Measurements from ENCODE around the gene CEP131.

CEP131 gene

GRCh38 chr17:81256616-81257015 is 33.9 kb upstream of the CEP131 start:
- Histone ChIP-seq H3K36me3 (ENCODE audit: control insufficient read depth in 2 of 2, insufficient read depth in 1 of 2, low read length in 2 of 2) (peaks cover 0 to 63% of the 10 kb centered on the region in 2 experiments; a peak in 2 of 3 replicates), H3K27ac (ENCODE audit: extremely low read depth, low read depth, low read length) (no peak overlapping the region), H3K4me1 (ENCODE audit: control insufficient read depth, insufficient read depth, low read length) (peaks cover 4% of the 10 kb centered on the region; the same call in 1 of the 2 replicates), H3K9me3 (ENCODE audit: control insufficient read depth, insufficient read depth, low read depth, low read length) (no peaks in the 10 kb centered on the region), H3K4me3 (ENCODE audit: low read depth, low read length) (no peak overlapping the region)
- CTCF ChIA-PET, result interaction anchor here (0.6 to 1.9 kb wide), 5 partner anchors 11 to 345 kb away, joined by 3 to 7 read pairs (median 4); no protein-coding TSS in a partner anchor
- POLR2A ChIA-PET, result no interaction called here
- TF ChIP-seq ZNF223 (tag by site-specific recombination; IDR thresholded peaks at IDR 0.05) (no peak), ZBTB17 (tag by site-specific recombination; IDR thresholded peaks at IDR 0.05) (no peak)
- TF ChIP-seq, protein P1, sequence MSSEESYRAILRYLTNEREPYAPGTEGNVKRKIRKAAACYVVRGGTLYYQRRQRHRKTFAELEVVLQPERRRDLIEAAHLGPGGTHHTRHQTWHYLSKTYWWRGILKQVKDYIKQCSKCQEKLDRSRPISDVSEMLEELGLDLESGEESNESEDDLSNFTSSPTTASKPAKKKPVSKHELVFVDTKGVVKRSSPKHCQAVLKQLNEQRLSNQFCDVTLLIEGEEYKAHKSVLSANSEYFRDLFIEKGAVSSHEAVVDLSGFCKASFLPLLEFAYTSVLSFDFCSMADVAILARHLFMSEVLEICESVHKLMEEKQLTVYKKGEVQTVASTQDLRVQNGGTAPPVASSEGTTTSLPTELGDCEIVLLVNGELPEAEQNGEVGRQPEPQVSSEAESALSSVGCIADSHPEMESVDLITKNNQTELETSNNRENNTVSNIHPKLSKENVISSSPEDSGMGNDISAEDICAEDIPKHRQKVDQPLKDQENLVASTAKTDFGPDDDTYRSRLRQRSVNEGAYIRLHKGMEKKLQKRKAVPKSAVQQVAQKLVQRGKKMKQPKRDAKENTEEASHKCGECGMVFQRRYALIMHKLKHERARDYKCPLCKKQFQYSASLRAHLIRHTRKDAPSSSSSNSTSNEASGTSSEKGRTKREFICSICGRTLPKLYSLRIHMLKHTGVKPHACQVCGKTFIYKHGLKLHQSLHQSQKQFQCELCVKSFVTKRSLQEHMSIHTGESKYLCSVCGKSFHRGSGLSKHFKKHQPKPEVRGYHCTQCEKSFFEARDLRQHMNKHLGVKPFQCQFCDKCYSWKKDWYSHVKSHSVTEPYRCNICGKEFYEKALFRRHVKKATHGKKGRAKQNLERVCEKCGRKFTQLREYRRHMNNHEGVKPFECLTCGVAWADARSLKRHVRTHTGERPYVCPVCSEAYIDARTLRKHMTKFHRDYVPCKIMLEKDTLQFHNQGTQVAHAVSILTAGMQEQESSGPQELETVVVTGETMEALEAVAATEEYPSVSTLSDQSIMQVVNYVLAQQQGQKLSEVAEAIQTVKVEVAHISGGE (tag by site-specific recombination; conservative IDR thresholded peaks at IDR 0.05; ENCODE audit: low read depth), result no peak
- TF ChIP-seq, protein P2, sequence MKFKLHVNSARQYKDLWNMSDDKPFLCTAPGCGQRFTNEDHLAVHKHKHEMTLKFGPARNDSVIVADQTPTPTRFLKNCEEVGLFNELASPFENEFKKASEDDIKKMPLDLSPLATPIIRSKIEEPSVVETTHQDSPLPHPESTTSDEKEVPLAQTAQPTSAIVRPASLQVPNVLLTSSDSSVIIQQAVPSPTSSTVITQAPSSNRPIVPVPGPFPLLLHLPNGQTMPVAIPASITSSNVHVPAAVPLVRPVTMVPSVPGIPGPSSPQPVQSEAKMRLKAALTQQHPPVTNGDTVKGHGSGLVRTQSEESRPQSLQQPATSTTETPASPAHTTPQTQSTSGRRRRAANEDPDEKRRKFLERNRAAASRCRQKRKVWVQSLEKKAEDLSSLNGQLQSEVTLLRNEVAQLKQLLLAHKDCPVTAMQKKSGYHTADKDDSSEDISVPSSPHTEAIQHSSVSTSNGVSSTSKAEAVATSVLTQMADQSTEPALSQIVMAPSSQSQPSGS (tag by site-specific recombination; IDR thresholded peaks at IDR 0.05; ENCODE audit: low read depth), result 0 out of 2 replicates have a peak, but pooled peaks have one; percentile 21

DNA sequence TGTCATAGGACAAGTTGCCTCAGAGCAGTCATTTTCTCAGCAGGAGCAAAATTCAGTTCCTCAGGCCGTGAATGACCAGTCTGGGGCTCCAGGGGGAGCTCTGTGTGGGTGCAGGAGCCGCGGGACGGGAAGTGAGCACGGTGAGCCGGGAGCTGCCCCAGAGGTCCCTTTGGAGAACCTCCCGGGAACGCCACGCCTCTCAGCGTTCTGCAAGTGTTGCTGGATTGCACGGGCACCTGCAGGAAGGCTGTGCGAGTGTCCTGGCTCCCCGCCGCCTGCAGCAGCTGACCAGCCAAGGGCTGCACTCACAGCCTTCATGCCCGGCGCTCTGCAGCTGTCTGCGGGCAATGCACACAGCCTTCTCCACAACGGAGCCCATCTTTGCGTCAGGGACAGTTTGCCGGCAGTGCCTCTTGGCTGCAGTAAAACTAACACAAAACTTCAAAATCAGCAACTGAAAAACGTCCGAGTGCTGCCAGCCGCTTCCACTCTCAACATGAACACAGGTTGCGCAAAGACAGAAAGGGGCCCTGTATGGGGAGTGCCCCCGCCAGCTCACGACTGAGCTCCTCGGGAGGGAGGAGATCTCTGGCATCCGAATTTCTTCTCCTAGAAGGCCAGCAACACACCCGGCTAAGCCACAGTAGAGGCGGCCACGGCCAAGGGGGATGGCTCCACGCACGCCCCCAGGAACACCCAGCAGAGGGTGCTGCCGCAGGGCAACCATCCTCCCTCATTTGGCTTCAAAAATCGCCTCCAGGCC is 32.4 kb upstream of the CEP131 start:
- Histone ChIP-seq H3K4me3 (ENCODE audit: low read depth, low read length) (no peak overlapping the region), H3K27ac (ENCODE audit: extremely low read depth, low read depth, low read length) (no peak overlapping the region), H3K36me3 (ENCODE audit: control insufficient read depth in 2 of 2, insufficient read depth in 1 of 2, low read length in 2 of 2) (peaks cover 0 to 63% of the 10 kb centered on the region in 2 experiments; a peak in 2 of 3 replicates), H3K4me1 (ENCODE audit: control insufficient read depth, insufficient read depth, low read length) (peaks cover 4% of the 10 kb centered on the region; the same call in 1 of the 2 replicates), H3K9me3 (ENCODE audit: control insufficient read depth, insufficient read depth, low read depth, low read length) (no peaks in the 10 kb centered on the region)
- ChIA-PET CTCF (interaction anchor here (0.6 to 3.4 kb wide), 19 partner anchors 16 to 345 kb away, joined by 3 to 28 read pairs (median 4); partner anchors contain the start of genes NDUFAF8, SLC38A10 and TEPSIN), POLR2A (interaction anchor here (0.6 to 2.1 kb wide), 3 partner anchors 140 to 839 kb away, joined by 6 to 7 read pairs (median 6); partner anchors contain the start of gene BAHCC1)
- no peak for TF ChIP-seq MEIS1 (CRISPR knock-in tag; IDR thresholded peaks at IDR 0.05; ENCODE audit: borderline replicate concordance)
- TF ChIP-seq, protein P1 (tag by site-specific recombination; conservative IDR thresholded peaks at IDR 0.05; ENCODE audit: low read depth), result peak; percentile 52
- TF ChIP-seq ZNF341 (tag by site-specific recombination; IDR thresholded peaks at IDR 0.05; ENCODE audit: low read depth), result 0 out of 2 replicates have a peak, but pooled peaks have one; percentile 13
- no peak for TF ChIP-seq BCL6B (tag by site-specific recombination; IDR thresholded peaks at IDR 0.05)
- no peak for TF ChIP-seq ZNF626 (tag by site-specific recombination; IDR thresholded peaks at IDR 0.05)
- TF ChIP-seq ZNF501 (tag by site-specific recombination; IDR thresholded peaks at IDR 0.05), result 0 out of 2 replicates have a peak, but pooled peaks have one; percentile 23
- TF ChIP-seq ZNF155 (tag by site-specific recombination; IDR thresholded peaks at IDR 0.05), result no peak
- TF ChIP-seq ZNF600 (tag by site-specific recombination; IDR thresholded peaks at IDR 0.05), result peak; percentile 94
- peak; percentile 18 for TF ChIP-seq ZNF654 (tag by site-specific recombination; IDR thresholded peaks at IDR 0.05; ENCODE audit: low read depth)
- TF ChIP-seq WT1 (tag by site-specific recombination; IDR thresholded peaks at IDR 0.05), result peak; percentile 10; the same call in 1 of the 2 replicates
- TF ChIP-seq ZNF426 (tag by site-specific recombination; IDR thresholded peaks at IDR 0.05), result no peak
- peak; percentile 93 for TF ChIP-seq GLIS1 (tag by site-specific recombination; IDR thresholded peaks at IDR 0.05)
- TF ChIP-seq, protein P3, sequence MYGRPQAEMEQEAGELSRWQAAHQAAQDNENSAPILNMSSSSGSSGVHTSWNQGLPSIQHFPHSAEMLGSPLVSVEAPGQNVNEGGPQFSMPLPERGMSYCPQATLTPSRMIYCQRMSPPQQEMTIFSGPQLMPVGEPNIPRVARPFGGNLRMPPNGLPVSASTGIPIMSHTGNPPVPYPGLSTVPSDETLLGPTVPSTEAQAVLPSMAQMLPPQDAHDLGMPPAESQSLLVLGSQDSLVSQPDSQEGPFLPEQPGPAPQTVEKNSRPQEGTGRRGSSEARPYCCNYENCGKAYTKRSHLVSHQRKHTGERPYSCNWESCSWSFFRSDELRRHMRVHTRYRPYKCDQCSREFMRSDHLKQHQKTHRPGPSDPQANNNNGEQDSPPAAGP (tag by site-specific recombination; IDR thresholded peaks at IDR 0.05), result peak; percentile 27; the same call in 1 of the 2 replicates
- peak; percentile 88 for TF ChIP-seq IKZF3 (tag by site-specific recombination; IDR thresholded peaks at IDR 0.05)
- peak; percentile 95 for TF ChIP-seq ZBTB6 (tag by site-specific recombination; IDR thresholded peaks at IDR 0.05)
- no peak for TF ChIP-seq ZNF776 (tag by site-specific recombination; IDR thresholded peaks at IDR 0.05; ENCODE audit: borderline replicate concordance)
- TF ChIP-seq SCRT2 (tag by site-specific recombination; IDR thresholded peaks at IDR 0.05), result peak; percentile 51; the same call in 1 of the 2 replicates
